Measurements from ENCODE around the gene PAX8. TPM values are rescaled to one million over a fixed set of nuclear protein-coding genes. Genes with fewer than 3 reads are reported as not detected.

The PAX8 gene
- total and polyA plus RNA-seq, 7 donors: 0.41 to 10.8 (median 0.93) TPM; not detected in 1

- no peaks in the 10 kb centered on the region for H3K27me3 ChIP-seq
- no peaks in the 10 kb centered on the region for H3K4me1 ChIP-seq
- WGBS, 2 donors: 46 to 69% methylated on average over 8 of the region's 8 CpGs
- no peak overlapping the region for H3K27ac ChIP-seq
- no peaks in the 10 kb centered on the region for H3K36me3 ChIP-seq
- no peak for TF ChIP-seq CTCF (IDR thresholded peaks at IDR 0.05)
- TF ChIP-seq EP300 (IDR thresholded peaks at IDR 0.05): no peak
- TF ChIP-seq POLR2A (IDR thresholded peaks at IDR 0.05): no peak
- TF ChIP-seq POLR2AphosphoS5 (IDR thresholded peaks at IDR 0.05): no peak
- intact Hi-C loops (cut with DNase I): no loop called here
- no peak for DNase-seq
- no peak overlapping the region for H3K4me3 ChIP-seq
- H3K9me3 ChIP-seq: no peaks in the 10 kb centered on the region
Measured at GRCh38 chr2:113181258-113182051, 97.3 kb downstream of the PAX8 start.

GRCh38 chr2:113180131-113180946 lies 98.4 kb downstream of the PAX8 start:
- WGBS, 2 donors: 76 to 84% methylated on average over 17 of the region's 17 CpGs
- intact Hi-C loops (cut with DNase I): no loop called here
- Histone ChIP-seq H3K4me3 (no peak overlapping the region), H3K4me1 (no peaks in the 10 kb centered on the region), H3K9me3 (no peaks in the 10 kb centered on the region), H3K27ac (no peak overlapping the region), H3K27me3 (no peaks in the 10 kb centered on the region), H3K36me3 (no peaks in the 10 kb centered on the region)
- DNase-seq: no peak
- TF ChIP-seq POLR2A (IDR thresholded peaks at IDR 0.05): no peak

- Histone ChIP-seq H3K27me3 (no peaks in the 10 kb centered on the region), H3K4me3 (no peak overlapping the region), H3K27ac (no peak overlapping the region), H3K36me3 (no peaks in the 10 kb centered on the region), H3K9me3 (no peaks in the 10 kb centered on the region), H3K4me1 (no peaks in the 10 kb centered on the region)
- intact Hi-C loops (cut with DNase I): no loop called here
- TF ChIP-seq POLR2A (IDR thresholded peaks at IDR 0.05) (no peak), EP300 (IDR thresholded peaks at IDR 0.05) (no peak), POLR2AphosphoS5 (IDR thresholded peaks at IDR 0.05) (no peak), CTCF (IDR thresholded peaks at IDR 0.05) (no peak)
- 95 to 98% methylated on average over 8 of the region's 8 CpGs for WGBS, 2 donors
- no peak for DNase-seq
Measured at GRCh38 chr2:113179446-113180045, 99.2 kb downstream of the PAX8 start.

- no peak for TF ChIP-seq POLR2A (IDR thresholded peaks at IDR 0.05)
- TF ChIP-seq POLR2AphosphoS5 (IDR thresholded peaks at IDR 0.05): no peak
- no peak for TF ChIP-seq EP300 (IDR thresholded peaks at IDR 0.05)
- no peak for TF ChIP-seq CTCF (IDR thresholded peaks at IDR 0.05)
- Histone ChIP-seq H3K9me3 (no peaks in the 10 kb centered on the region), H3K4me3 (no peak overlapping the region), H3K36me3 (no peaks in the 10 kb centered on the region), H3K27ac (no peak overlapping the region), H3K27me3 (no peaks in the 10 kb centered on the region), H3K4me1 (no peaks in the 10 kb centered on the region)
- intact Hi-C loops (cut with DNase I): no loop called here
- no peak for DNase-seq
- 78 to 86% methylated on average over 4 of the region's 4 CpGs for WGBS, 2 donors
Measured at GRCh38 chr2:113178891-113179290, 99.8 kb downstream of the PAX8 start.
